OCI-LY1 (cell line): Measurements from ENCODE around the gene GRM7.

ENCODE experiments used
- H2AFZ ChIP-seq: fragments of 200-600 bp; sonication (generic), shearing (Covaris generic); 2 replicates; pipeline ENCODE4 v1.6.0; 2014; ENCODE audit warnings: antibody characterized with exemption, mild to moderate bottlenecking, low read length
- H3F3A ChIP-seq: fragments of 200-600 bp; sonication (generic), shearing (Covaris generic); 2 replicates; pipeline ENCODE4 v1.6.0; 2014; ENCODE audit warnings: mild to moderate bottlenecking, antibody characterized with exemption, low read length, moderate library complexity; ENCODE audit not compliant: insufficient read depth
- H3K27ac ChIP-seq: fragments of 200-600 bp; sonication (generic); 2 replicates; pipeline ENCODE4 v1.5.1; 2014; ENCODE audit warnings: low read length, mixed run types, mild to moderate bottlenecking, low read depth; ENCODE audit not compliant: poor library complexity, severe bottlenecking
- H3K27me3 ChIP-seq: fragments of 200-600 bp; sonication (generic); 2 replicates; pipeline ENCODE4 v1.6.0; 2014; ENCODE audit warnings: antibody characterized with exemption, mild to moderate bottlenecking, low read length, moderate library complexity; ENCODE audit not compliant: insufficient read depth
- H3K36me3 ChIP-seq: fragments of 200-600 bp; sonication (generic); 2 replicates; pipeline ENCODE4 v1.6.1; 2014; ENCODE audit warnings: mild to moderate bottlenecking, antibody characterized with exemption, low read length, moderate library complexity, mixed read lengths; ENCODE audit not compliant: insufficient read depth
- H3K4me1 ChIP-seq: fragments of 200-600 bp; sonication (generic); 2 replicates; pipeline ENCODE4 v1.5.1; 2014; ENCODE audit warnings: mild to moderate bottlenecking, low read length, moderate library complexity; ENCODE audit not compliant: insufficient read depth, severe bottlenecking
- H3K4me2 ChIP-seq: fragments of 200-600 bp; sonication (generic), shearing (Covaris generic); 2 replicates; pipeline ENCODE4 v1.6.1; 2014; ENCODE audit warnings: low read length
- H3K4me3 ChIP-seq: fragments of 200-600 bp; sonication (generic); 2 replicates; pipeline ENCODE4 v1.5.1; 2014; ENCODE audit warnings: low read length, low read depth, mild to moderate bottlenecking, mixed read lengths; ENCODE audit not compliant: poor library complexity, severe bottlenecking
- H3K79me2 ChIP-seq: fragments of 200-600 bp; shearing (Covaris generic); 2 replicates; pipeline ENCODE4 v1.6.1; 2016; ENCODE audit warnings: mixed run types, low read length, mixed read lengths; ENCODE audit not compliant: insufficient read depth
- H3K9ac ChIP-seq: fragments of 200-600 bp; sonication (generic), shearing (Covaris generic); 2 replicates; pipeline ENCODE4 v1.6.1; 2014; ENCODE audit warnings: mild to moderate bottlenecking, low read length, mixed read lengths
- H3K9me2 ChIP-seq: fragments of 200-600 bp; sonication (generic), shearing (Covaris generic); 2 replicates; pipeline ENCODE4 v1.6.1; 2014; ENCODE audit warnings: low read depth, mild to moderate bottlenecking, low read length, mixed read lengths
- H3K9me3 ChIP-seq: fragments of 200-600 bp; shearing (Covaris generic); 2 replicates; pipeline ENCODE4 v1.6.1; 2014; ENCODE audit warnings: low read length, mixed read lengths
- H4K20me1 ChIP-seq: fragments of 200-600 bp; sonication (generic), shearing (Covaris generic); 2 replicates; pipeline ENCODE4 v1.6.0; 2016; ENCODE audit warnings: mild to moderate bottlenecking, low read length; ENCODE audit not compliant: insufficient read depth
- EZH2 ChIP-seq: fragments of 200-600 bp; sonication (generic), shearing (Covaris generic); IDR thresholded peaks from 2 replicates; pipeline ENCODE4 v1.8.0; 2017; ENCODE audit warnings: borderline replicate concordance, mixed run types, mild to moderate bottlenecking, antibody characterized with exemption, low read length, moderate library complexity, mixed read lengths
- TF ChIP-seq, protein P1 (sequence below): fragments of 200-600 bp; sonication (generic), shearing (Covaris generic); IDR thresholded peaks from 2 replicates; pipeline ENCODE4 v1.5.1; 2017; ENCODE audit warnings: mild to moderate bottlenecking, antibody characterized with exemption, low read length, moderate library complexity, mixed read lengths

GRM7 gene

DNA sequence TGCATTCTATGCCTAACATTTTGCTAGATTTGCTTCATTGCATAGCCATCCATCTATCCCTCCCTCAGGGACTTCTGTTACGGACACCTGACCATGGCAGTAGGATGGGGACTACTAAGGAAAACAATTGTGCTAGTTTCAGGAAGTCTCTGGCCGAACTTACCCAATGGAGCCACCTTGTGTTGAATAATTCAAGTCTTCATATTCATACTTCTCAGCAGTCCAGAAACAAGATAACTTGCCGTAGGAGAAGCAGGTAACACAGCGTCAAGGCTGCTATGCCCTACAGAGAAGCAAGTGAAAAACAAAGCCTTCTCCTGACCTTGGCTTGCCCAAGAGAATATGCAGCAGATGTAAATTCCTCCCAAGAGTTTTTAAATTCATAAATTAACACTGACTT, 685.3 kb downstream of the GRM7 start:
- Histone ChIP-seq H3F3A (no peaks in the 10 kb centered on the region), H3K9me3 (no peaks in the 10 kb centered on the region), H3K27me3 (no peaks in the 10 kb centered on the region), H3K36me3 (no peaks in the 10 kb centered on the region), H3K27ac (no peak overlapping the region), H3K4me3 (no peak overlapping the region), H2AFZ (no peak overlapping the region), H3K4me2 (no peak overlapping the region), H3K9ac (no peak overlapping the region), H3K4me1 (no peaks in the 10 kb centered on the region), H3K79me2 (no peaks in the 10 kb centered on the region), H3K9me2 (no peaks in the 10 kb centered on the region), H4K20me1 (no peaks in the 10 kb centered on the region)
- TF ChIP-seq, protein P1, sequence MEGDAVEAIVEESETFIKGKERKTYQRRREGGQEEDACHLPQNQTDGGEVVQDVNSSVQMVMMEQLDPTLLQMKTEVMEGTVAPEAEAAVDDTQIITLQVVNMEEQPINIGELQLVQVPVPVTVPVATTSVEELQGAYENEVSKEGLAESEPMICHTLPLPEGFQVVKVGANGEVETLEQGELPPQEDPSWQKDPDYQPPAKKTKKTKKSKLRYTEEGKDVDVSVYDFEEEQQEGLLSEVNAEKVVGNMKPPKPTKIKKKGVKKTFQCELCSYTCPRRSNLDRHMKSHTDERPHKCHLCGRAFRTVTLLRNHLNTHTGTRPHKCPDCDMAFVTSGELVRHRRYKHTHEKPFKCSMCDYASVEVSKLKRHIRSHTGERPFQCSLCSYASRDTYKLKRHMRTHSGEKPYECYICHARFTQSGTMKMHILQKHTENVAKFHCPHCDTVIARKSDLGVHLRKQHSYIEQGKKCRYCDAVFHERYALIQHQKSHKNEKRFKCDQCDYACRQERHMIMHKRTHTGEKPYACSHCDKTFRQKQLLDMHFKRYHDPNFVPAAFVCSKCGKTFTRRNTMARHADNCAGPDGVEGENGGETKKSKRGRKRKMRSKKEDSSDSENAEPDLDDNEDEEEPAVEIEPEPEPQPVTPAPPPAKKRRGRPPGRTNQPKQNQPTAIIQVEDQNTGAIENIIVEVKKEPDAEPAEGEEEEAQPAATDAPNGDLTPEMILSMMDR: no peak; the same call in 1 of the 2 replicates
- TF ChIP-seq EZH2: no peak

GRCh38 chr3:7547826-7548225, 686.9 kb downstream of the GRM7 start:
- H3F3A ChIP-seq: no peaks in the 10 kb centered on the region
- H3K9ac ChIP-seq: no peak overlapping the region
- H3K4me1 ChIP-seq: no peaks in the 10 kb centered on the region
- H3K36me3 ChIP-seq: no peaks in the 10 kb centered on the region
- H3K27me3 ChIP-seq: no peaks in the 10 kb centered on the region
- no peak overlapping the region for H2AFZ ChIP-seq
- no peaks in the 10 kb centered on the region for H3K79me2 ChIP-seq
- H3K9me2 ChIP-seq: no peaks in the 10 kb centered on the region
- no peak overlapping the region for H3K27ac ChIP-seq
- H3K9me3 ChIP-seq: no peaks in the 10 kb centered on the region
- no peak overlapping the region for H3K4me3 ChIP-seq
- H4K20me1 ChIP-seq: no peaks in the 10 kb centered on the region
- TF ChIP-seq, protein P1: no peak
- no peak for TF ChIP-seq EZH2
- no peak overlapping the region for H3K4me2 ChIP-seq

DNA sequence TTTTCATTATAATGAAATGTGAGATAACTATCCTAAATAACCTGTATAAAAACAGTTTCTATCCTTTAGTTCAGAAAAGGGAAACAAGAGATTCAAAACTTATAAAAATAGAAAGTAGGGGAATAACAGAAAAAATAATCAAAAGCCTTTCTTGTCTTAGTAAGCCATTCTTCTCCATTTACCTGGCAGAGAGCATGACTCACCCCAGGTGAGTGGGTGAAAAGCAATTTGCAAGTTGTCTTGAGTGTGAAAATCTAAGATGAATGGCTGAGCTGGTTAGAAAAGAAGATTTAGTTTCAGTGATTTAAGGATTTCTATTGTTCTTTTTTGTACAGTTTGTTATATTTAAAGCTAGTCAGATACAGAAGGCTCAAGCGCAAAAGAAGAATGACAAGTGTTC, 702.0 kb downstream of the GRM7 start:
- no peaks in the 10 kb centered on the region for H3K9me3 ChIP-seq
- H3K9me2 ChIP-seq: no peaks in the 10 kb centered on the region
- no peaks in the 10 kb centered on the region for H3K4me1 ChIP-seq
- H3F3A ChIP-seq: no peaks in the 10 kb centered on the region
- H2AFZ ChIP-seq: no peak overlapping the region
- H3K9ac ChIP-seq: no peak overlapping the region
- H3K27me3 ChIP-seq: no peaks in the 10 kb centered on the region
- TF ChIP-seq EZH2: no peak
- TF ChIP-seq, protein P1: no peak
- no peak overlapping the region for H3K27ac ChIP-seq
- H3K36me3 ChIP-seq: no peaks in the 10 kb centered on the region
- no peak overlapping the region for H3K4me2 ChIP-seq
- H3K4me3 ChIP-seq: no peak overlapping the region
- H4K20me1 ChIP-seq: no peaks in the 10 kb centered on the region
- no peaks in the 10 kb centered on the region for H3K79me2 ChIP-seq
